Measurements from ENCODE around the gene TIFAB.

GRCh38 chr5:135473956-135474670 is 22.0 kb upstream of the TIFAB start:
- TF ChIP-seq CTCF (tag by site-specific recombination; IDR thresholded peaks at IDR 0.05) (no peak), ZNF274 (IDR thresholded peaks at IDR 0.05; ENCODE audit: low read length) (no peak), ZNF274 (tag by site-specific recombination; IDR thresholded peaks at IDR 0.05; ENCODE audit: borderline replicate concordance) (no peak), ELK4 (IDR thresholded peaks at IDR 0.05; ENCODE audit: borderline replicate concordance, low read depth, low read length) (no peak), ZNF645 (tag by site-specific recombination; IDR thresholded peaks at IDR 0.05) (no peak), YY1 (tag by site-specific recombination; IDR thresholded peaks at IDR 0.05) (no peak), INSM2 (tag by site-specific recombination; IDR thresholded peaks at IDR 0.05) (no peak)
